ENCODE measurements around the gene PPP1R12B. TPM values are rescaled to one million over a fixed set of nuclear protein-coding genes. Genes with fewer than 3 reads are reported as not detected.
"Not testable (repeated sequence)": the region's sequence is repeated elsewhere in the genome, so short reads cannot be mapped to it uniquely, and the experiment has no call there.

Gene PPP1R12B
- polyA plus RNA-seq, 2 donors, result 7.5 to 14.7 TPM

GRCh38 chr1:202616355-202616915 is 267.9 kb downstream of the PPP1R12B start:
- Histone ChIP-seq H3K9me3 (ENCODE audit: control insufficient read depth in 2 of 2, insufficient read depth in 1 of 2, low read depth in 1 of 2, low read length in 1 of 2) (peaks cover 0 to 2% of the 10 kb centered on the region in 2 donors), H3K4me1 (ENCODE audit: control insufficient read depth in 2 of 2, insufficient read depth in 2 of 2, low read length in 1 of 2) (peaks cover 0 to 11% of the 10 kb centered on the region in 2 donors), H3K36me3 (ENCODE audit: control insufficient read depth in 2 of 2, insufficient read depth in 2 of 2, low read length in 1 of 2) (no peaks in the 10 kb centered on the region), H3K27ac (ENCODE audit: low read depth in 2 of 2, low read length in 1 of 2) (no peak overlapping the region), H3K27me3 (ENCODE audit: control insufficient read depth in 1 of 2, insufficient read depth in 2 of 2, low read length in 2 of 2) (no peaks in the 10 kb centered on the region), H3K4me3 (ENCODE audit: low read depth in 1 of 2, low read length in 2 of 2) (no peak overlapping the region)
- WGBS, 2 donors, result 87 to 88% methylated on average over 13 of the region's 13 CpGs

GRCh38 chr1:202619012-202619411 is 270.5 kb downstream of the PPP1R12B start:
- WGBS, 2 donors, result 54 to 55% methylated on average over 11 of the region's 11 CpGs
- H3K27me3 ChIP-seq (ENCODE audit: control insufficient read depth in 1 of 2, insufficient read depth in 2 of 2, low read length in 2 of 2); H3K9me3 ChIP-seq (ENCODE audit: control insufficient read depth in 2 of 2, insufficient read depth in 1 of 2, low read depth in 1 of 2, low read length in 1 of 2); H3K36me3 ChIP-seq (ENCODE audit: control insufficient read depth in 2 of 2, insufficient read depth in 2 of 2, low read length in 1 of 2); H3K4me3 ChIP-seq (ENCODE audit: low read depth in 1 of 2, low read length in 2 of 2); H3K27ac ChIP-seq (ENCODE audit: low read depth in 2 of 2, low read length in 1 of 2): not testable (repeated sequence)
- H3K4me1 ChIP-seq (ENCODE audit: control insufficient read depth in 2 of 2, insufficient read depth in 2 of 2, low read length in 1 of 2), result peaks cover 0 to 11% of the 10 kb centered on the region in 2 donors

- Histone ChIP-seq H3K4me3 (ENCODE audit: low read depth in 1 of 2, low read length in 2 of 2) (no peak overlapping the region), H3K27ac (ENCODE audit: low read depth in 2 of 2, low read length in 1 of 2) (no peak overlapping the region), H3K36me3 (ENCODE audit: control insufficient read depth in 2 of 2, insufficient read depth in 2 of 2, low read length in 1 of 2) (no peaks in the 10 kb centered on the region), H3K9me3 (ENCODE audit: control insufficient read depth in 2 of 2, insufficient read depth in 1 of 2, low read depth in 1 of 2, low read length in 1 of 2) (peaks cover 0 to 2% of the 10 kb centered on the region in 2 donors), H3K27me3 (ENCODE audit: control insufficient read depth in 1 of 2, insufficient read depth in 2 of 2, low read length in 2 of 2) (no peaks in the 10 kb centered on the region), H3K4me1 (ENCODE audit: control insufficient read depth in 2 of 2, insufficient read depth in 2 of 2, low read length in 1 of 2) (peaks cover 0 to 11% of the 10 kb centered on the region in 2 donors)
- WGBS, 2 donors, result 72 to 74% methylated on average over 2 of the region's 2 CpGs
Observed at GRCh38 chr1:202619505-202619904, 271.0 kb downstream of the PPP1R12B start.

GRCh38 chr1:202620036-202620435 is 271.5 kb downstream of the PPP1R12B start:
- H3K4me3 ChIP-seq (ENCODE audit: low read depth in 1 of 2, low read length in 2 of 2); H3K4me1 ChIP-seq (ENCODE audit: control insufficient read depth in 2 of 2, insufficient read depth in 2 of 2, low read length in 1 of 2); H3K27ac ChIP-seq (ENCODE audit: low read depth in 2 of 2, low read length in 1 of 2); H3K9me3 ChIP-seq (ENCODE audit: control insufficient read depth in 2 of 2, insufficient read depth in 1 of 2, low read depth in 1 of 2, low read length in 1 of 2); H3K27me3 ChIP-seq (ENCODE audit: control insufficient read depth in 1 of 2, insufficient read depth in 2 of 2, low read length in 2 of 2); H3K36me3 ChIP-seq (ENCODE audit: control insufficient read depth in 2 of 2, insufficient read depth in 2 of 2, low read length in 1 of 2): not testable (repeated sequence)
- 90 to 100% methylated on average over 1 to 2 of the region's 2 CpGs for WGBS, 2 donors

DNA sequence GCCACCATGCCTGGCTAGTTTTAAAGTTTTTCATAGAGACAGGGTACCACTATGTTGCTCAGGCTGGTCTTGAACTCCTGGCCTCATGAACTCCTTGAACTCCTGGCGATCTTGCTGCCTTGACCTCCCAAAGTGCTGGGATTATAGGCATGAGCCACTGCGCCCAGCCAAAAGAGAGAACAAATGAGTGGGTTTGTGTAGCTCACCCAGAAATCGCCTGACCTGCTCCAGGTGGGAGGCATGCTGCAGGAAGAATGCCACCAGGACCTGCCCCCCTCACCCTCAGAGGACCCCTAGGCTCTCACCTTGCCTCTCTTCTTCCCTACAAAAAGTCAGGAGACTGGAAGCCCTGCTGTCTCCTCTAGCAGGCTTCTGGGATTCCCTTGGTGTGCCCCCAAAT is 272.9 kb downstream of the PPP1R12B start:
- no peak overlapping the region for H3K27ac ChIP-seq (ENCODE audit: low read depth in 2 of 2, low read length in 1 of 2)
- peaks cover 0 to 2% of the 10 kb centered on the region in 2 donors for H3K9me3 ChIP-seq (ENCODE audit: control insufficient read depth in 2 of 2, insufficient read depth in 1 of 2, low read depth in 1 of 2, low read length in 1 of 2)
- no peak overlapping the region for H3K4me3 ChIP-seq (ENCODE audit: low read depth in 1 of 2, low read length in 2 of 2)
- peaks cover 0 to 9% of the 10 kb centered on the region in 2 donors for H3K4me1 ChIP-seq (ENCODE audit: control insufficient read depth in 2 of 2, insufficient read depth in 2 of 2, low read length in 1 of 2)
- 90 to 94% methylated on average over 3 of the region's 3 CpGs for WGBS, 2 donors
- no peaks in the 10 kb centered on the region for H3K27me3 ChIP-seq (ENCODE audit: control insufficient read depth in 1 of 2, insufficient read depth in 2 of 2, low read length in 2 of 2)
- H3K36me3 ChIP-seq (ENCODE audit: control insufficient read depth in 2 of 2, insufficient read depth in 2 of 2, low read length in 1 of 2), result no peaks in the 10 kb centered on the region

- Histone ChIP-seq H3K36me3 (ENCODE audit: control insufficient read depth in 2 of 2, insufficient read depth in 2 of 2, low read length in 1 of 2) (no peaks in the 10 kb centered on the region), H3K27me3 (ENCODE audit: control insufficient read depth in 1 of 2, insufficient read depth in 2 of 2, low read length in 2 of 2) (no peaks in the 10 kb centered on the region), H3K9me3 (ENCODE audit: control insufficient read depth in 2 of 2, insufficient read depth in 1 of 2, low read depth in 1 of 2, low read length in 1 of 2) (peaks cover 0 to 2% of the 10 kb centered on the region in 2 donors), H3K4me3 (ENCODE audit: low read depth in 1 of 2, low read length in 2 of 2) (no peak overlapping the region), H3K4me1 (ENCODE audit: control insufficient read depth in 2 of 2, insufficient read depth in 2 of 2, low read length in 1 of 2) (peaks cover 0 to 9% of the 10 kb centered on the region in 2 donors), H3K27ac (ENCODE audit: low read depth in 2 of 2, low read length in 1 of 2) (no peak overlapping the region)
- WGBS, 2 donors, result 85 to 92% methylated on average over 8 of the region's 8 CpGs
Observed at GRCh38 chr1:202622388-202622787, 273.9 kb downstream of the PPP1R12B start.

- Histone ChIP-seq H3K27me3 (ENCODE audit: control insufficient read depth in 1 of 2, insufficient read depth in 2 of 2, low read length in 2 of 2) (no peaks in the 10 kb centered on the region), H3K4me3 (ENCODE audit: low read depth in 1 of 2, low read length in 2 of 2) (no peak overlapping the region), H3K9me3 (ENCODE audit: control insufficient read depth in 2 of 2, insufficient read depth in 1 of 2, low read depth in 1 of 2, low read length in 1 of 2) (no peaks in the 10 kb centered on the region), H3K4me1 (ENCODE audit: control insufficient read depth in 2 of 2, insufficient read depth in 2 of 2, low read length in 1 of 2) (peaks cover 0 to 9% of the 10 kb centered on the region in 2 donors), H3K36me3 (ENCODE audit: control insufficient read depth in 2 of 2, insufficient read depth in 2 of 2, low read length in 1 of 2) (no peaks in the 10 kb centered on the region), H3K27ac (ENCODE audit: low read depth in 2 of 2, low read length in 1 of 2) (no peak overlapping the region)
- WGBS, 2 donors, result 62 to 71% methylated on average over 7 of the region's 7 CpGs
Observed at GRCh38 chr1:202623075-202623474, 274.6 kb downstream of the PPP1R12B start.

- not testable (repeated sequence) for H3K27ac ChIP-seq (ENCODE audit: low read depth in 2 of 2, low read length in 1 of 2); H3K4me1 ChIP-seq (ENCODE audit: control insufficient read depth in 2 of 2, insufficient read depth in 2 of 2, low read length in 1 of 2); H3K27me3 ChIP-seq (ENCODE audit: control insufficient read depth in 1 of 2, insufficient read depth in 2 of 2, low read length in 2 of 2); H3K9me3 ChIP-seq (ENCODE audit: control insufficient read depth in 2 of 2, insufficient read depth in 1 of 2, low read depth in 1 of 2, low read length in 1 of 2); H3K36me3 ChIP-seq (ENCODE audit: control insufficient read depth in 2 of 2, insufficient read depth in 2 of 2, low read length in 1 of 2); H3K4me3 ChIP-seq (ENCODE audit: low read depth in 1 of 2, low read length in 2 of 2)
- 72 to 77% methylated on average over 12 of the region's 12 CpGs for WGBS, 2 donors
Observed at GRCh38 chr1:202623476-202623875, 275.0 kb downstream of the PPP1R12B start.

DNA sequence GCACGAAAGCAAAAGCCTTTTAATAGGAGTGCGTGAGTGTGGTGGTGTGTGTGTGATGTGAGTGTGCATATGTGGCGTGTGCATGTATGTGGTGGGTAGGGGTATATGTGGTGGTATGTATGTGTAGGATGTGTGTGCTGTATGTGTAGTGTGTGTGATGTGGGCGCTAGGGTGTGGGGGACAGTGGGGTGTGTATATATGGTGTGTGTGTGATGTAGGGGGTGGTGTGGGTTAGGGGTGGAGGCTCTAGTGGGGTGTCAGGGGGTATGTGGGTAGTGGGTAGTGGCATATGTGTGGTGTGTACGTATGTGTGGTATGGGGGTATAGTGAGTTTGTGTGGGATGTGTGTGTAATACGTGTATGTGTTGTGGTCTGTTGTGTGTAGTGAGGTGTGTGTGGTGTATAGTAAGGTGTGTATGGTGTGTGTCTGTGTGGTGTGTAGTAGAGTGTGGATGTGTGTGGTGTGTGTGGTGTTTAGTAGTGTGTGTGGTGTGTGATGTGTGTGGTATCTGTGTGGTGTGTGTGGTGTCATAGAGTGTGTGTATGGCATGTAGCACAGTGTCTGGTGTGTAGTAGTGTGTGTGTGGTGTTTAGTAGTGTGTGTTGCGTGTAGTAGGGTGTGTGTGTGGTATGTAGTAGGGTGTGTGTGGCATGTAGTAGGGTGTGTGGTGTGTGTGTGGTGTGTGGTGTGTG is 275.7 kb downstream of the PPP1R12B start:
- no peaks in the 10 kb centered on the region for H3K36me3 ChIP-seq (ENCODE audit: control insufficient read depth in 2 of 2, insufficient read depth in 2 of 2, low read length in 1 of 2)
- WGBS, 2 donors, result 85 to 92% methylated on average over 7 of the region's 7 CpGs
- H3K27me3 ChIP-seq (ENCODE audit: control insufficient read depth in 1 of 2, insufficient read depth in 2 of 2, low read length in 2 of 2), result no peaks in the 10 kb centered on the region
- H3K4me1 ChIP-seq (ENCODE audit: control insufficient read depth in 2 of 2, insufficient read depth in 2 of 2, low read length in 1 of 2), result peaks cover 0 to 2% of the 10 kb centered on the region in 2 donors
- no peak overlapping the region for H3K27ac ChIP-seq (ENCODE audit: low read depth in 2 of 2, low read length in 1 of 2)
- H3K9me3 ChIP-seq (ENCODE audit: control insufficient read depth in 2 of 2, insufficient read depth in 1 of 2, low read depth in 1 of 2, low read length in 1 of 2), result no peaks in the 10 kb centered on the region
- H3K4me3 ChIP-seq (ENCODE audit: low read depth in 1 of 2, low read length in 2 of 2), result no peak overlapping the region

- peaks cover 0 to 2% of the 10 kb centered on the region in 2 donors for H3K4me1 ChIP-seq (ENCODE audit: control insufficient read depth in 2 of 2, insufficient read depth in 2 of 2, low read length in 1 of 2)
- 74% methylated on average over 1 of the region's 1 CpG for WGBS, 2 donors
- no peaks in the 10 kb centered on the region for H3K36me3 ChIP-seq (ENCODE audit: control insufficient read depth in 2 of 2, insufficient read depth in 2 of 2, low read length in 1 of 2)
Observed at GRCh38 chr1:202624781-202625108, 276.2 kb downstream of the PPP1R12B start.

More at GRCh38 chr1:202624781-202625108, 276.2 kb downstream of the PPP1R12B start:
- Histone ChIP-seq H3K27ac (ENCODE audit: low read depth in 2 of 2, low read length in 1 of 2) (no peak overlapping the region), H3K27me3 (ENCODE audit: control insufficient read depth in 1 of 2, insufficient read depth in 2 of 2, low read length in 2 of 2) (no peaks in the 10 kb centered on the region), H3K9me3 (ENCODE audit: control insufficient read depth in 2 of 2, insufficient read depth in 1 of 2, low read depth in 1 of 2, low read length in 1 of 2) (no peaks in the 10 kb centered on the region), H3K4me3 (ENCODE audit: low read depth in 1 of 2, low read length in 2 of 2) (no peak overlapping the region)

All from esophagus (tissue), 2 donors.